Measurements from ENCODE around the gene CLDN5.

DNA sequence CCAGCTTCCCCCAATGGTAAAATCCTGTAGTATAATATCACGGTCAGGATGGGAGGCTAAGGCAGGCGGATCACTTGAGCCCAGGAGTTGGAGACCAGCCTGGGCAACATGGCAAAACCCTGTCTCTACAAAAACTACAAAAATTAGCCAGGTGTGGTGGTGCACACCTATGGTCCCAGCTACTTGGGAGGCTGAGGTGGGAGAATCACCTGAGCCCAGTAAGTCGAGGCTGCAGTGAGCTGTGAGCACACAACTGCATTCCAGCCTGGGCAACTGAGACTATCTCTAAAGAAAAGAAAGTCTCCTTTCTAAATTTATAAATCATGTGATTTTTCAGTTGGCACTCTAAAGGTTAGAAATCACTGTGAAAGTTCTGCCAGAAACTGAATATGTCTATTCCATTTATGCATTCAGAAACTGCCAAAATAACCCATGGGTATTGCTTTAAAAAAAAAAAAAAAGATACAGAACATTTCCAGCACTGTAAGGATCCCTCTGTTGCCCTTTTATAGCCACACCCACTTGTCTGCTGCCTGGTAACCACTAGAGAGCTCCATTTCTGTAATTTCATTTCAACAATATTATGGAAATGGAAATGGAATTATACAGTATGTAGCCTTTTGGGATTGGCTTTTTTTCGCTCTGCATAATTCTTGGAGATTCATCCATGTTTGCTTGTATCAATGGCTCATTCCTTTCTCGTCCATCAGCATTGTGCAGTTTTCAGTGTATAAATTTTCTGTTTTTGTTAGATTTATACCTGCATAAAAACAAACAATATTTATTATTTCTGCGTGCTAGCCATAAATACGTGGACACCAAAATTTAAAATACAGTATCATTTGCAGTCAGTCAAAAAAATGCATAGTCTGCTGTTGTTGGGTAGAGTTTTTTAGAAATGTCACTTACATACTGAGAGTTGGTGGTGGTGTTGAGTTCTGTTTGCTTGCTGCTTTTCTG lies 35.0 kb downstream of the CLDN5 start:
- TF ChIP-seq EZH2 (IDR thresholded peaks at IDR 0.05; ENCODE audit: insufficient read depth, low read length), result no peak
- no peak for TF ChIP-seq CTCF (IDR thresholded peaks at IDR 0.05; ENCODE audit: insufficient read depth, low read depth, low read length)

Data from astrocyte (in vitro differentiated cells and primary cell).